DMS53 (cell line): ENCODE data around the gene CYB5A.
"Not testable (repeated sequence)": the region's sequence is repeated elsewhere in the genome, so short reads cannot be mapped to it uniquely, and the experiment has no call there.

Source experiments
- DNase-seq: peaks from one replicate; lab custom pipeline; 2025; lab: John Stamatoyannopoulos, UW

Gene CYB5A

GRCh38 chr18:74291771-74292540 is at the start of gene CYB5A:
TSS of gene CYB5A (minus strand) at chr18:74291963. CDS start at chr18:74291875, 88 bp downstream.
- peak; percentile 99 for DNase-seq

- no peak for DNase-seq
These were observed 46.1 kb upstream of the CYB5A start for GRCh38 chr18:74337912-74338309.

GRCh38 chr18:74337155-74337911 is 45.6 kb upstream of the CYB5A start:
- no peak for DNase-seq

- DNase-seq, result no peak
These were observed 44.9 kb upstream of the CYB5A start for GRCh38 chr18:74336656-74337055.

- no peak for DNase-seq
These were observed 42.6 kb upstream of the CYB5A start for GRCh38 chr18:74334242-74334893.

GRCh38 chr18:74333091-74333490 is 41.3 kb upstream of the CYB5A start:
- DNase-seq, result no peak

- peak; percentile 39 for DNase-seq
These were observed 39.6 kb upstream of the CYB5A start for GRCh38 chr18:74331404-74331803.

- DNase-seq, result no peak
These were observed 38.0 kb upstream of the CYB5A start for GRCh38 chr18:74329688-74330205.

GRCh38 chr18:74328206-74328605 is 36.4 kb upstream of the CYB5A start:
- DNase-seq, result no peak

- DNase-seq, result not testable (repeated sequence)
These were observed 35.0 kb upstream of the CYB5A start for GRCh38 chr18:74326791-74327190.

- DNase-seq, result no peak
These were observed 34.5 kb upstream of the CYB5A start for GRCh38 chr18:74326231-74326630.

GRCh38 chr18:74316257-74317170 is 24.8 kb upstream of the CYB5A start:
- no peak for DNase-seq

- DNase-seq, result no peak
These were observed 23.9 kb upstream of the CYB5A start, which contains the start of gene C18orf63 for GRCh38 chr18:74315464-74316256. TSS of gene C18orf63 (plus strand) at chr18:74315839. CDS start at chr18:74317866, 2,027 bp downstream.

GRCh38 chr18:74314759-74315463 is 23.1 kb upstream of the CYB5A start:
- no peak for DNase-seq

GRCh38 chr18:74311000-74311399 is 19.2 kb upstream of the CYB5A start:
- DNase-seq, result no peak

GRCh38 chr18:74310411-74310810 is 18.6 kb upstream of the CYB5A start:
- DNase-seq, result peak; percentile 80

- no peak for DNase-seq
These were observed 12.2 kb upstream of the CYB5A start for GRCh38 chr18:74303936-74304335.

- no peak for DNase-seq
These were observed 11.5 kb upstream of the CYB5A start for GRCh38 chr18:74303306-74303705.

- DNase-seq, result peak; percentile 47
These were observed 8.0 kb upstream of the CYB5A start for GRCh38 chr18:74299746-74300145.

- DNase-seq, result no peak
These were observed 7.4 kb upstream of the CYB5A start for GRCh38 chr18:74299162-74299561.
